ENCODE results near the gene PLEKHA7. TPM values are rescaled to one million over a fixed set of nuclear protein-coding genes. Genes with fewer than 3 reads are reported as not detected.

PLEKHA7 gene
- total RNA-seq, 1 experiment from 2014 or later: 13.0 TPM

GRCh38 chr11:16797776-16798175, 216.4 kb downstream of the PLEKHA7 start (continued):
- TF ChIP-seq HMGA2 (CRISPR knock-in tag; IDR thresholded peaks at IDR 0.05) (no peak), NR3C1 (CRISPR knock-in tag; conservative IDR thresholded peaks at IDR 0.05; ENCODE audit: low read depth) (no peak), JUN (CRISPR knock-in tag; IDR thresholded peaks at IDR 0.05) (no peak), CREM (CRISPR knock-in tag; IDR thresholded peaks at IDR 0.05) (no peak), RORB (CRISPR knock-in tag; IDR thresholded peaks at IDR 0.05) (no peak), ZNF138 (CRISPR knock-in tag; conservative IDR thresholded peaks at IDR 0.05) (no peak), ATF6 (CRISPR knock-in tag; IDR thresholded peaks at IDR 0.05) (no peak), ARID4B (CRISPR knock-in tag; IDR thresholded peaks at IDR 0.05; ENCODE audit: borderline replicate concordance) (no peak), ZNF671 (CRISPR knock-in tag; IDR thresholded peaks at IDR 0.05) (no peak)
- TF ChIP-seq, protein P1, sequence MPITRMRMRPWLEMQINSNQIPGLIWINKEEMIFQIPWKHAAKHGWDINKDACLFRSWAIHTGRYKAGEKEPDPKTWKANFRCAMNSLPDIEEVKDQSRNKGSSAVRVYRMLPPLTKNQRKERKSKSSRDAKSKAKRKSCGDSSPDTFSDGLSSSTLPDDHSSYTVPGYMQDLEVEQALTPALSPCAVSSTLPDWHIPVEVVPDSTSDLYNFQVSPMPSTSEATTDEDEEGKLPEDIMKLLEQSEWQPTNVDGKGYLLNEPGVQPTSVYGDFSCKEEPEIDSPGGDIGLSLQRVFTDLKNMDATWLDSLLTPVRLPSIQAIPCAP (CRISPR knock-in tag; IDR thresholded peaks at IDR 0.05): no peak

DNA sequence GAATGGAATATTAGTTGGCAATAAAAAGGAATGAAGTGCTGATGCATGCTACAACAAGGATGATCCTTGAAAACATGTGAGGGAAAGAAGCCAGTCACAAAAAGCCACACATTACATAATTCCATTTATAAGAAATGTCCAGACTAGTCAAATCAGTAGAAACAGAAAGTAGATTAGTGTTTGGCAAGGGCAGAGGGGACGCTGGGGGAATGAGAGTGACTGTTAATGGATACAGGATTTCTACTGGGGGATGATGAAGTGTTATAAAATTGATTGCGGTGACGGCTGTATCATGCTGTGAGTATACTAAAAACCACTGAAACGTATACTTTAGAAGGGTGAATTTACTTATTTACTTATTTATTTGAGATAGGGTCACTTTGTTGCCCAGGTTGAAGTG, 217.9 kb downstream of the PLEKHA7 start:
- CTCF ChIA-PET: interaction anchor here (0.7 to 1.3 kb wide), 2 partner anchors 11 to 219 kb away, joined by 5 read pairs; no protein-coding TSS in a partner anchor
- POLR2A ChIA-PET: no interaction called here
- H3K27me3 Mint-ChIP-seq (ENCODE audit: low read depth): no peaks in the 10 kb centered on the region
- no peak overlapping the region for H3K27ac Mint-ChIP-seq
- peaks cover 6% of the 10 kb centered on the region for H3K36me3 Mint-ChIP-seq
- H3K4me3 Mint-ChIP-seq: no peak overlapping the region
- no peak for TF ChIP-seq ESRRA (CRISPR knock-in tag; IDR thresholded peaks at IDR 0.05; ENCODE audit: borderline replicate concordance)
- TF ChIP-seq HMGA2 (CRISPR knock-in tag; IDR thresholded peaks at IDR 0.05): no peak
- TF ChIP-seq, protein P2, sequence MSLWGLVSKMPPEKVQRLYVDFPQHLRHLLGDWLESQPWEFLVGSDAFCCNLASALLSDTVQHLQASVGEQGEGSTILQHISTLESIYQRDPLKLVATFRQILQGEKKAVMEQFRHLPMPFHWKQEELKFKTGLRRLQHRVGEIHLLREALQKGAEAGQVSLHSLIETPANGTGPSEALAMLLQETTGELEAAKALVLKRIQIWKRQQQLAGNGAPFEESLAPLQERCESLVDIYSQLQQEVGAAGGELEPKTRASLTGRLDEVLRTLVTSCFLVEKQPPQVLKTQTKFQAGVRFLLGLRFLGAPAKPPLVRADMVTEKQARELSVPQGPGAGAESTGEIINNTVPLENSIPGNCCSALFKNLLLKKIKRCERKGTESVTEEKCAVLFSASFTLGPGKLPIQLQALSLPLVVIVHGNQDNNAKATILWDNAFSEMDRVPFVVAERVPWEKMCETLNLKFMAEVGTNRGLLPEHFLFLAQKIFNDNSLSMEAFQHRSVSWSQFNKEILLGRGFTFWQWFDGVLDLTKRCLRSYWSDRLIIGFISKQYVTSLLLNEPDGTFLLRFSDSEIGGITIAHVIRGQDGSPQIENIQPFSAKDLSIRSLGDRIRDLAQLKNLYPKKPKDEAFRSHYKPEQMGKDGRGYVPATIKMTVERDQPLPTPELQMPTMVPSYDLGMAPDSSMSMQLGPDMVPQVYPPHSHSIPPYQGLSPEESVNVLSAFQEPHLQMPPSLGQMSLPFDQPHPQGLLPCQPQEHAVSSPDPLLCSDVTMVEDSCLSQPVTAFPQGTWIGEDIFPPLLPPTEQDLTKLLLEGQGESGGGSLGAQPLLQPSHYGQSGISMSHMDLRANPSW (CRISPR knock-in tag; conservative IDR thresholded peaks at IDR 0.05; ENCODE audit: low read depth): no peak
- TF ChIP-seq ZNF317 (CRISPR knock-in tag; IDR thresholded peaks at IDR 0.05; ENCODE audit: borderline replicate concordance, low read depth): no peak
- no peak for TF ChIP-seq TP53 (CRISPR knock-in tag; IDR thresholded peaks at IDR 0.05)
- ATAC-seq (no peak), DNase-seq (ENCODE audit: low spot score) (no peak)
- H3K4me1 Mint-ChIP-seq: no peaks in the 10 kb centered on the region
- no peaks in the 10 kb centered on the region for H3K9me3 Mint-ChIP-seq

DNA sequence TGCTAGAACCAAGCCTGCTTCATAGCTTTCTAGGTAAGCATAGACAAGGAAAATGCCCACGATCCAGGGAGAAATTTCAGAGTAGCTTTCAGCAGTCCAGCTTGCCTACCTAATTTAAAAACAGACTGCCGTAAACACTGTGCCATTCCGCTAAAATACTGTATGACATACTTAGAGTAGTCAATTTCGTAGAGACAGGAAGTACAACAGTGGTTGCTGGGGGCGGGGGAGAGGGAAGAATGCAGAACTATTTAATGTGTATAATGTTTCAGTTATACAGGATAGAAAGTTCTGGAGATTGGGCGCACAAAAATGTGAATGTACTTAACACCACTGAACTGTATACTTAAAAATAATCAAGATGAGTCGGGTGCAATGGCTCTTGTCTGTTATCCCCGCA, 219.1 kb downstream of the PLEKHA7 start:
- ATAC-seq: no peak
- no peaks in the 10 kb centered on the region for H3K4me1 Mint-ChIP-seq
- peaks cover 6% of the 10 kb centered on the region for H3K36me3 Mint-ChIP-seq
- H3K27ac Mint-ChIP-seq: no peak overlapping the region
- H3K4me3 Mint-ChIP-seq: no peak overlapping the region
- ChIA-PET POLR2A (interaction anchor here (0.7 kb wide), 1 partner anchor 22 kb away, joined by 4 read pairs; no protein-coding TSS in a partner anchor), CTCF (interaction anchor here (0.7 to 0.8 kb wide), 2 partner anchors 25 to 733 kb away, joined by 3 to 4 read pairs; no protein-coding TSS in a partner anchor)
- H3K27me3 Mint-ChIP-seq (ENCODE audit: low read depth): no peaks in the 10 kb centered on the region
- DNase-seq (ENCODE audit: low spot score): no peak
- H3K9me3 Mint-ChIP-seq: no peaks in the 10 kb centered on the region
- no peak for TF ChIP-seq ZNF396 (CRISPR knock-in tag; IDR thresholded peaks at IDR 0.05; ENCODE audit: borderline replicate concordance)
- no peak for TF ChIP-seq ZNF423 (CRISPR knock-in tag; IDR thresholded peaks at IDR 0.05)
- TF ChIP-seq OVOL2 (CRISPR knock-in tag; IDR thresholded peaks at IDR 0.05; ENCODE audit: borderline replicate concordance): no peak
- TF ChIP-seq, protein P3, sequence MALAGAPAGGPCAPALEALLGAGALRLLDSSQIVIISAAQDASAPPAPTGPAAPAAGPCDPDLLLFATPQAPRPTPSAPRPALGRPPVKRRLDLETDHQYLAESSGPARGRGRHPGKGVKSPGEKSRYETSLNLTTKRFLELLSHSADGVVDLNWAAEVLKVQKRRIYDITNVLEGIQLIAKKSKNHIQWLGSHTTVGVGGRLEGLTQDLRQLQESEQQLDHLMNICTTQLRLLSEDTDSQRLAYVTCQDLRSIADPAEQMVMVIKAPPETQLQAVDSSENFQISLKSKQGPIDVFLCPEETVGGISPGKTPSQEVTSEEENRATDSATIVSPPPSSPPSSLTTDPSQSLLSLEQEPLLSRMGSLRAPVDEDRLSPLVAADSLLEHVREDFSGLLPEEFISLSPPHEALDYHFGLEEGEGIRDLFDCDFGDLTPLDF (CRISPR knock-in tag; IDR thresholded peaks at IDR 0.05): no peak
- TF ChIP-seq, protein P4, sequence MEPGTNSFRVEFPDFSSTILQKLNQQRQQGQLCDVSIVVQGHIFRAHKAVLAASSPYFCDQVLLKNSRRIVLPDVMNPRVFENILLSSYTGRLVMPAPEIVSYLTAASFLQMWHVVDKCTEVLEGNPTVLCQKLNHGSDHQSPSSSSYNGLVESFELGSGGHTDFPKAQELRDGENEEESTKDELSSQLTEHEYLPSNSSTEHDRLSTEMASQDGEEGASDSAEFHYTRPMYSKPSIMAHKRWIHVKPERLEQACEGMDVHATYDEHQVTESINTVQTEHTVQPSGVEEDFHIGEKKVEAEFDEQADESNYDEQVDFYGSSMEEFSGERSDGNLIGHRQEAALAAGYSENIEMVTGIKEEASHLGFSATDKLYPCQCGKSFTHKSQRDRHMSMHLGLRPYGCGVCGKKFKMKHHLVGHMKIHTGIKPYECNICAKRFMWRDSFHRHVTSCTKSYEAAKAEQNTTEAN (CRISPR knock-in tag; IDR thresholded peaks at IDR 0.05): no peak
- TF ChIP-seq ATF1 (CRISPR knock-in tag; IDR thresholded peaks at IDR 0.05): no peak
- no peak for TF ChIP-seq ELF4 (CRISPR knock-in tag; IDR thresholded peaks at IDR 0.05; ENCODE audit: low read depth)

Data from WTC11 (cell line).